HG02852 (cell line): Measurements from ENCODE around the gene ABCA7.

Experiments
- ATAC-seq: cut with Tn5 transposase; IDR thresholded peaks from one replicate; pipeline ENCODE4 v1.9.1; 2021; ENCODE audit warnings: mild to moderate bottlenecking, moderate library complexity; ENCODE audit not compliant: unreplicated experiment

ABCA7 gene

GRCh38 chr19:1055886-1056620, 16.1 kb downstream of the ABCA7 start:
- no peak for ATAC-seq

- ATAC-seq, result no peak
Observed at GRCh38 chr19:1057176-1057855, 17.4 kb downstream of the ABCA7 start.

GRCh38 chr19:1058112-1058511, 18.2 kb downstream of the ABCA7 start:
- no peak for ATAC-seq

DNA sequence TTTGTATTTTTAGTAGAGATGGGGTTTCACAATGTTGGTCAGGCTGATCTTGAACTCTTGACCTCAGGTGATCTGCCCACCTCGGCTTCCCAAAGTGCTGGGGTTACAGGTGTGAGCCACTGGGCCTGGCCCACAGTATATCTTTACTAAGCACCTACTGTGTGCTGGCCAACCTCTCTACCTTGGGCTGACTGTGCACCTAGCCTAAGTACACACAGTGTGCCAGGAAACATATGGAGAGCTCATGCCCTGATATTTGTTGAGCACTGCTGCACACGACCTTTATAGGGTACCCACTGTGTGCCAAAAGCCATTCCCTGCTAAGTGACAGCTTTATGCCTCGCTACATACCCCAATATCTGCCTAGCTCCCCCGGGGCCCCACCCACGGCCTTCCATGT, 20.8 kb downstream of the ABCA7 start:
- ATAC-seq, result no peak

GRCh38 chr19:1061987-1062386, 22.1 kb downstream of the ABCA7 start:
- ATAC-seq, result no peak

- no peak for ATAC-seq
Observed at GRCh38 chr19:1062387-1063029, 22.6 kb downstream of the ABCA7 start.

DNA sequence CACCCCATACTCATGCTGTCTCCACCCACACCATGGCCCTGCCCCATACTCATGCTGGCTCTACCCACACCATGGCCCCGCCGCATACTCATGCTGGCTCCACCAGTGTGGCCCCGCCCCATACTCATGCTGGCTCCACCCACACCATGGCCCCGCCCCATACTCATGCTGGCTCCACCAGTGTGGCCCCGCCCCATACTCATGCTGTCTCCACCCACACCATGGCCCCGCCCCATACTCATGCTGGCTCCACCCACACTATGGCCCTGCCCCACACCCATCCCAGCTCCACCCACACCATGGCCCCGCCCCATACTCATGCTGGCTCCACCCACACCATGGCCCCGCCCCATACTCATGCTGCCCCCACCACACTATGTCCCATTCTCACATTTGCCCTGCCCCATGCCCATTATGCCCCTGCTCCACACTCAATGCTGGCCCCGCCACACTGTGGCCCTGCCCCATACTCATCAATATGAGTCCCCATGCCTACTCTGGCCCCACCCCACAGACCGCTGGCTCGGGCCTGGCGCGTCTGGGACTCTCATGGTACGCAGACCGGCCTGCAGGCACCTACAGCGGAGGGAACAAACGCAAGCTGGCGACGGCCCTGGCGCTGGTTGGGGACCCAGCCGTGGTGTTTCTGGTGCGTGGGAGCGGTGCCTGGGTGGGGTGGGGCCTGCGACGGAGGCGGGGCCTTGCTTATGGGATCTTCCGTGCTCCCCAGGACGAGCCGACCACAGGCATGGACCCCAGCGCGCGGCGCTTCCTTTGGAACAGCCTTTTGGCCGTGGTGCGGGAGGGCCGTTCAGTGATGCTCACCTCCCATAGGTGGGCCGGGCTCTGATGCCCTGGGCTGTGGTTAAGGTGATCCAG, 23.4 kb downstream of the ABCA7 start:
- ATAC-seq, result no peak

- ATAC-seq, result no peak
Observed at GRCh38 chr19:1063909-1064660, 24.2 kb downstream of the ABCA7 start.

- ATAC-seq, result no peak
Observed at GRCh38 chr19:1064661-1065605, 25.0 kb downstream of the ABCA7 start.

GRCh38 chr19:1065606-1066109, 25.8 kb downstream of the ABCA7 start:
- no peak for ATAC-seq

DNA sequence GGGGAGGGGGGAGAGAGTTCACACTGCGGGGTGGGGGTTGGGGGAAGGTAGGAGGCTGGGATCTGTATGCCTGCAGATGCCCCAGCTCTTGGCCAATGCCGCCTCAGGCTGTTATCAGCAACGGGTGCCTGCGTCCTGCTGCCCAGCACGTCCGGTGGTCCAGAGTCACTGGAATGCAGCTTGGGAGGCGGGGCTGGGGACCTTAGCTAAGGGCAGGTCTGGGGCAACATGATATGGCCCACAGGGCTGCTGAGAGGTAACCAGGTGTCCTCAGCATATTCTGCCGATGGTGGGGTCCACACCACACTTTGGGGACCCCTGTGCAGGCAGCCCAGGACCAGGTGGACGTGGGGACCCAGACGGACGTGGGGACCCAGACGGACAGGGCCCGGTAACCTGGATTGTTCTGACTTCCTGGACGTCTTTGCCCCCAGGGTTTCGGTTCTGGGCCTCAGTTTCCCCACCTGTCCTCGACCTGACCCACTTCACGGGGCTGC, 26.4 kb downstream of the ABCA7 start:
- ATAC-seq, result no peak

GRCh38 chr19:1066748-1067340, 26.9 kb downstream of the ABCA7 start, which contains the start of gene ARHGAP45:
Gene ARHGAP45 (plus strand): TSS chr19:1067167. CDS start chr19:1067406, 239 bp downstream.
- ATAC-seq, result no peak

GRCh38 chr19:1067341-1067957, 27.5 kb downstream of the ABCA7 start:
- ATAC-seq, result no peak

GRCh38 chr19:1068009-1069001, 28.4 kb downstream of the ABCA7 start:
- ATAC-seq, result no peak

- ATAC-seq, result no peak
Observed at GRCh38 chr19:1069009-1069779, 29.3 kb downstream of the ABCA7 start.

DNA sequence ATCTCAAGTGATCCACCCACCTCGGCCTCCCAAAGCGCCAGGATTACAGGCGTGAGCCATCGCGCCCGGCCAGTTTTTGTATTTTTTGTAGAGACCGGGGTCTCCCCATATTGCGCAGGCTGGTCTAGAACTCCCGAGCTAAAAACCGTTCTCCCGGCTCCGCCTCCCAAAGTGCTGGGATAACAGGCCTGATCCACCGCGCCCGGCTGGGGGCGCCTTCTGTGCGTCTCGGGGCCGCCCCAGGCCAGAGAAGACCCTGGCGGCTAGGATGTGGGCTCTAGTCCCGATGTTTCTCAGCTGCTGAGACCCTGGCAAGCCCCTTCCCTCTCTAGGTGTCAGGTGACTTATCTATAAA, 30.6 kb downstream of the ABCA7 start:
- ATAC-seq, result no peak
